Uterus (tissue), 2 donors: ENCODE results near the gene PDE4B.

Experiments used
- POLR2A ChIP-seq, 2 donors: fragments of 450-650 bp; IDR thresholded peaks; one replicate each; pipeline ENCODE4 v1.6.1; 2016; ENCODE audit warnings: antibody characterized with exemption in 2 of 2, mild to moderate bottlenecking in 1 of 2, moderate library complexity in 1 of 2
- TF ChIP-seq, protein P1 (sequence below), 4 experiments: fragments of 200-600 bp in 2 of 4; fragments of 450-650 bp in 2 of 4; sonication (generic) in 2 of 4; IDR thresholded peaks; one replicate each; pipeline ENCODE4 v1.5.1; 2016 to 2019; ENCODE audit warnings: antibody characterized with exemption in 4 of 4, mild to moderate bottlenecking in 2 of 4, moderate library complexity in 1 of 4

DNA sequence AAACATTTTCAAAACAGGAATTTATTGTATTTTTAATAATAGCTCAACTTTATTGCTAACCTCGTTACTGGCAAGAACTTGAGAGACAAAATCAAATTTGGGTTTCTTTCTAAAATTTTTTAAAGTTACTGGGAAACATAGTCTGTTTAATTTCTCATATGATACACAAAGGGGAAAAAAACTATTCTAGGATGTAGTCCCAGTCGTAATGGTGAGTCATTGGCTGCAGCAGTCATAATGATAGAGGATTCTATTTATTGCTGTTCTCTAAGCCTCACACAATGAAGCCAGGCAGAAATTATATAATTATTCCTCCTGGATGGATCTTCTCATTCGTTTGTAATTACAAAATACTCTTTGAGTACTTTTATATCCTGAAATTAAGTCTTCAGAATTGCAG, 414.8 kb downstream of the PDE4B start:
- TF ChIP-seq, protein P1, sequence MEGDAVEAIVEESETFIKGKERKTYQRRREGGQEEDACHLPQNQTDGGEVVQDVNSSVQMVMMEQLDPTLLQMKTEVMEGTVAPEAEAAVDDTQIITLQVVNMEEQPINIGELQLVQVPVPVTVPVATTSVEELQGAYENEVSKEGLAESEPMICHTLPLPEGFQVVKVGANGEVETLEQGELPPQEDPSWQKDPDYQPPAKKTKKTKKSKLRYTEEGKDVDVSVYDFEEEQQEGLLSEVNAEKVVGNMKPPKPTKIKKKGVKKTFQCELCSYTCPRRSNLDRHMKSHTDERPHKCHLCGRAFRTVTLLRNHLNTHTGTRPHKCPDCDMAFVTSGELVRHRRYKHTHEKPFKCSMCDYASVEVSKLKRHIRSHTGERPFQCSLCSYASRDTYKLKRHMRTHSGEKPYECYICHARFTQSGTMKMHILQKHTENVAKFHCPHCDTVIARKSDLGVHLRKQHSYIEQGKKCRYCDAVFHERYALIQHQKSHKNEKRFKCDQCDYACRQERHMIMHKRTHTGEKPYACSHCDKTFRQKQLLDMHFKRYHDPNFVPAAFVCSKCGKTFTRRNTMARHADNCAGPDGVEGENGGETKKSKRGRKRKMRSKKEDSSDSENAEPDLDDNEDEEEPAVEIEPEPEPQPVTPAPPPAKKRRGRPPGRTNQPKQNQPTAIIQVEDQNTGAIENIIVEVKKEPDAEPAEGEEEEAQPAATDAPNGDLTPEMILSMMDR (IDR thresholded peaks at IDR 0.05): no peak
- no peak for TF ChIP-seq POLR2A (IDR thresholded peaks at IDR 0.05)
